HCT116 (cell line): ENCODE measurements around the gene STX16. TPM values are rescaled to one million over a fixed set of nuclear protein-coding genes. Genes with fewer than 3 reads are reported as not detected.

Experiments
- ATAC-seq: fragments of 200-7000 bp; cut with Tn5 transposase; 2 replicates; pipeline ENCODE4 v1.9.1; 2020; ENCODE audit warnings: mild to moderate bottlenecking, moderate library complexity
- BruUV-seq: library from RNA; stranded (reverse); fragments of 400-500 nt; replicated peaks from 2 replicates; lab custom pipeline; 2021; lab: Mats Ljungman, UMichigan
- CTCF ChIA-PET: fragments of 300-600 bp; sonication (Branson Sonifier 250); formaldehyde crosslinking; loops from one replicate; lab custom pipeline; 2021; ENCODE audit warnings: antibody characterized with exemption; lab: Charles Lee
- POLR2A ChIA-PET: fragments of 300-600, 350-600 bp; sonication (Branson Sonifier 250); formaldehyde crosslinking; loops from one replicate; lab custom pipeline; 2021; ENCODE audit warnings: antibody characterized with exemption; lab: Charles Lee
- RAD21 ChIA-PET, 2 experiments: fragments of 300-600 bp; sonication (Branson Sonifier 250); formaldehyde crosslinking; loops; one replicate each; lab custom pipeline; 2023; ENCODE audit warnings: low total read pairs in 2 of 2; ENCODE audit not compliant: uncharacterized antibody in 2 of 2, unreplicated experiment in 2 of 2, low non-redundant PET in 1 of 2; lab: Charles Lee
- DNase-seq: peaks from one replicate; pipeline ENCODE4 v3.0.0-alpha.2; 2010; ENCODE audit warnings: low read depth, low spot score
- H2AFZ ChIP-seq: fragments of 200-600 bp; shearing (Covaris generic), sonication (generic); 2 replicates; pipeline ENCODE4 v1.6.1; 2017; ENCODE audit warnings: low read depth, mixed run types, mixed read lengths, antibody characterized with exemption, low read length; ENCODE audit not compliant: poor library complexity, severe bottlenecking
- H3K27ac ChIP-seq: 2 replicates; pipeline ENCODE4 v1.5.1; 2012; ENCODE audit warnings: low read depth, low read length
- H3K27me3 ChIP-seq: fragments of 200-600 bp; sonication (generic); 2 replicates; pipeline ENCODE4 v1.6.1; 2016; ENCODE audit warnings: mixed run types, low read length, mixed read lengths; ENCODE audit not compliant: insufficient read depth
- H3K36me3 ChIP-seq, 2 experiments: fragments of 200-500 bp in 1 of 2; fragments of 200-600 bp in 1 of 2; sonication (Bioruptor generic) in 1 of 2; sonication (generic) in 1 of 2; 2 replicates each; pipeline versions ENCODE4 v1.5.1 to v1.6.1; 2014 to 2016; ENCODE audit warnings: low read length in 2 of 2, inconsistent platforms in 1 of 2, mixed read lengths in 1 of 2, mixed run types in 1 of 2; ENCODE audit not compliant: insufficient read depth in 2 of 2, control insufficient read depth in 1 of 2
- H3K4me1 ChIP-seq, 2 experiments: fragments of 200-600 bp in 1 of 2; sonication (generic) in 1 of 2; 2 replicates each; pipeline versions ENCODE4 v1.5.1 to v1.6.1; 2012 to 2017; ENCODE audit warnings: low read length in 2 of 2, inconsistent platforms in 1 of 2, mild to moderate bottlenecking in 1 of 2, mixed read lengths in 1 of 2, mixed run types in 1 of 2, moderate library complexity in 1 of 2; ENCODE audit not compliant: insufficient read depth in 2 of 2, control insufficient read depth in 1 of 2
- H3K4me2 ChIP-seq: fragments of 200-600 bp; sonication (generic); 2 replicates; pipeline ENCODE4 v1.6.1; 2017; ENCODE audit warnings: mixed run types, low read length, mixed read lengths
- H3K4me3 ChIP-seq, 2 experiments: fragments of 200-600 bp in 1 of 2; sonication (generic) in 1 of 2; replicated peaks in 1 of 2; 2 replicates each; pipeline ENCODE4 v1.5.1; 2011 to 2016; ENCODE audit warnings: low read length in 2 of 2, control low read depth in 1 of 2, low read depth in 1 of 2, mild to moderate bottlenecking in 1 of 2, mixed read lengths in 1 of 2, mixed run types in 1 of 2
- H3K79me2 ChIP-seq: fragments of 200-600 bp; sonication (generic); 2 replicates; pipeline ENCODE4 v1.6.1; 2017; ENCODE audit warnings: mild to moderate bottlenecking, mixed run types, low read length, moderate library complexity, mixed read lengths; ENCODE audit not compliant: insufficient read depth
- H3K9ac ChIP-seq: fragments of 200-600 bp; sonication (generic); 2 replicates; pipeline ENCODE4 v1.6.1; 2016; ENCODE audit warnings: low read length, mixed read lengths
- H3K9me2 ChIP-seq: fragments of 200-600 bp; sonication (generic), shearing (Covaris generic); 2 replicates; pipeline ENCODE4 v1.6.1; 2017; ENCODE audit warnings: mixed run types, mild to moderate bottlenecking, moderate library complexity; ENCODE audit not compliant: insufficient read depth
- H3K9me3 ChIP-seq, 2 experiments: fragments of 200-500 bp in 1 of 2; fragments of 200-600 bp in 1 of 2; sonication (Bioruptor generic) in 1 of 2; sonication (generic) in 1 of 2; 2 replicates each; pipeline ENCODE4 v1.6.1; 2014 to 2017; ENCODE audit warnings: low read length in 2 of 2, mixed read lengths in 2 of 2, inconsistent platforms in 1 of 2, low read depth in 1 of 2, mild to moderate bottlenecking in 1 of 2, mixed run types in 1 of 2, moderate library complexity in 1 of 2; ENCODE audit not compliant: control insufficient read depth in 1 of 2, insufficient read depth in 1 of 2
- H4K20me1 ChIP-seq: fragments of 200-600 bp; sonication (generic), shearing (Covaris generic); 2 replicates; pipeline ENCODE4 v1.6.1; 2017; ENCODE audit warnings: mixed run types, mild to moderate bottlenecking, moderate library complexity; ENCODE audit not compliant: insufficient read depth
- CBX3 ChIP-seq: IDR thresholded peaks from 2 replicates; pipeline ENCODE4 v1.6.1; 2012; ENCODE audit warnings: low read depth
- EGR1 ChIP-seq: IDR thresholded peaks from 2 replicates; pipeline ENCODE4 v1.6.1; 2012; ENCODE audit warnings: low read depth
- JUND ChIP-seq: IDR thresholded peaks from 2 replicates; pipeline ENCODE4 v1.6.1; 2012
- POLR2AphosphoS5 ChIP-seq: IDR thresholded peaks from 2 replicates; pipeline ENCODE4 v1.6.1; 2011; ENCODE audit warnings: mild to moderate bottlenecking, low read depth, low read length, moderate library complexity
- SIN3A ChIP-seq: IDR thresholded peaks from 2 replicates; pipeline ENCODE4 v1.6.1; 2012; ENCODE audit warnings: low read depth
- SP1 ChIP-seq: IDR thresholded peaks from 2 replicates; pipeline ENCODE4 v1.6.1; 2012; ENCODE audit warnings: low read depth
- SRF ChIP-seq: IDR thresholded peaks from 2 replicates; pipeline ENCODE4 v1.6.1; 2012; ENCODE audit warnings: low read depth
- TCF7L2 ChIP-seq: IDR thresholded peaks from 2 replicates; pipeline ENCODE4 v1.7.0; 2011; ENCODE audit warnings: borderline replicate concordance, inconsistent platforms; ENCODE audit not compliant: insufficient read depth, insufficient read length; ENCODE audit errors: extremely low read depth
- YY1 ChIP-seq: IDR thresholded peaks from 2 replicates; pipeline ENCODE4 v1.6.1; 2011; ENCODE audit warnings: low read length, low read depth, moderate library complexity, mild to moderate bottlenecking; ENCODE audit not compliant: insufficient replicate concordance; ENCODE audit errors: extremely low read depth
- ZFX ChIP-seq: fragments of 450-650 bp; IDR thresholded peaks from 2 replicates; pipeline ENCODE4 v1.6.1; 2017
- ZNF274 ChIP-seq: fragments of 200-500 bp; sonication (Bioruptor generic); IDR thresholded peaks from 2 replicates; pipeline ENCODE4 v1.6.1; 2014; ENCODE audit warnings: mild to moderate bottlenecking, low read depth, low read length, inconsistent platforms
- intact Hi-C: fragments of 100-400 bp; cut with micrococcal nuclease; formaldehyde crosslinking; loops from 2 replicates; pipeline ENCODE4 v1.10.0; 2022
- total RNA-seq: library from RNA; stranded (reverse); gene quantifications from one replicate; pipeline ENCODE4 v1.2.1, GENCODE V29; 2021; ENCODE audit not compliant: unreplicated experiment
- TF ChIP-seq, protein P1 (sequence below): IDR thresholded peaks from 2 replicates; pipeline ENCODE4 v1.6.1; 2012
- TF ChIP-seq, protein P2 (sequence below): IDR thresholded peaks from 2 replicates; pipeline ENCODE4 v1.6.1; 2011; ENCODE audit warnings: mild to moderate bottlenecking, low read length, moderate library complexity; ENCODE audit not compliant: insufficient replicate concordance; ENCODE audit errors: extremely low read depth
- TF ChIP-seq, protein P3 (sequence below): IDR thresholded peaks from 2 replicates; pipeline ENCODE4 v1.6.1; 2012

STX16 gene
- total RNA-seq, 1 experiment from 2014 or later = 55.1 TPM

DNA sequence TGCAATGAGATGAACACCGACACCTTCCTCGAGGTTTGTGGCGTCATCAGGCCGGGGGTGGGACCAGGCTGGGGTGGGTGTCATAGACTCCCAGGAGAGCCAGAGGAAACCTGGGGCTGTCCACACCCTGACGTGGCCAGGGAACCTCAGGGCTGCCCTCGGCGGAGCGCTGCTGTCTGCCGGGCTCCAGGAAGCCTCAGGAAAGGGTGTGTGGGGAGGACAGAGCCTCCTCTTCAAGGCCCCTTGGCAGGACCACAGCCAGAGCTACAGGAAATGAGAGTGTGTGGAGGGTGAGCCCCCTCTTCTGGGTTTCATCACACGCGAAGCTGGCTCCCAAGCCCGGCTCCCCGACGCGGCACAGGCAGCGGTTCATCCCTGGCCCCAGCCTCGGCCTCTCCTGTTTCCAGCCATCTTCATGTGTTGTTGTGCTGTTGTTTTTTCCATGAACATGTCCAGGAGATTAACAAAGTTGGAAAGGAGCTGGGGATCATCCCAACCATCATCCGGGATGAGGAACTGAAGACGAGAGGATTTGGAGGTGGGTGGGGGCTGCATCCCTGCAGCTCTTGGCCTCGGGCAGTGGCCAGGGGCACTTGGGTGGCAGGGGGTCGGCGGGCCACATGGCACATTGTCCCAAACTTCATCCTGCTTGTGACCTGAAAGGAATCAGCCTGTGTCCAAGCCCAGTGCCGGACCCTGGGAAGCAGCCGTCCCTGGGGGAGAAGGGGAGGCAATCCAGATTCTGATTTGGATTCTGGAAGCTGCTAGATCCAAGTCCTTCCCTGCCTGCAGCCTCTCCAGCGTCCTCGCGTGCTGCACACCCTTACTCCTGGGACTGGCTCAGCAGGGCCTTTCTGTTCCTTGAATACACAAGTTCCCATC is 47.9 kb downstream of the STX16 start:
- ATAC-seq (no peak), DNase-seq (no peak)
- no peaks in the 10 kb centered on the region for H3K9me3 ChIP-seq
- H3K4me1 ChIP-seq = no peaks in the 10 kb centered on the region
- H3K27me3 ChIP-seq = no peaks in the 10 kb centered on the region
- POLR2A ChIA-PET = no interaction called here
- no peak overlapping the region for H3K4me2 ChIP-seq
- H3K36me3 ChIP-seq = peaks cover 0 to 2% of the 10 kb centered on the region in 2 experiments; a peak in 1 of 4 replicates
- no peak overlapping the region for H3K4me3 ChIP-seq
- no peaks in the 10 kb centered on the region for H3K9me2 ChIP-seq
- H4K20me1 ChIP-seq = no peaks in the 10 kb centered on the region
- CTCF ChIA-PET = no interaction called here
- H2AFZ ChIP-seq = no peak overlapping the region
- H3K9ac ChIP-seq = no peak overlapping the region
- no peak for TF ChIP-seq CBX3
- no peaks in the 10 kb centered on the region for H3K79me2 ChIP-seq
- RAD21 ChIA-PET = no interaction called here
- H3K27ac ChIP-seq = no peak overlapping the region
- intact Hi-C loops = no loop called here
- BruUV-seq = no TSS peak

DNA sequence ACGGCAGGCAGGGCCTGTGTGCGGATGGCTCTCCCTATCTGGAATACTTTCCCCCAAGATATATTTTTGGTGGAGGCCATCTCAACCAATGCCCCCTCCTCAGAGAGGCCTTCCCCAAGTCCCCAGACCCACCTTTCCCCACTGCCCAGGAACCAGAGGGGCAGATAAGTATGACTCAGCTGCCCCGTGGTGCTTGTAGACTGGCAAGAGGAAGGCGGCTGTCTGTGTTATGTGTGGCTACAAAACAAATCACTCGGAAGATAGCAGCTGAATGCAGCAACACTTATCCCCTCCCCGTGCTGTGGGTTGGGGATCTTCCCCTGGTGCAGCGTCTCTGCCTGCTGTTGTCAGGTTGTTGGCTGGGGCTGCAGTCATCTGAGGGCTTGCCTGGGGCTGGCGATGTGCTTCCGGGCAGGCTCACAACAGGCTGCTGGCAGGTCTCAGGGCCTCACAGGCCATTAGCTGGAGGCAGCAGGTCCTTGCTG is 48.6 kb downstream of the STX16 start:
- DNase-seq (no peak), ATAC-seq (no peak)
- Histone ChIP-seq H3K27ac (no peak overlapping the region), H3K9me2 (no peaks in the 10 kb centered on the region), H3K9ac (no peak overlapping the region), H3K9me3 (no peaks in the 10 kb centered on the region), H2AFZ (no peak overlapping the region), H3K79me2 (no peaks in the 10 kb centered on the region), H3K4me2 (no peak overlapping the region), H4K20me1 (no peaks in the 10 kb centered on the region), H3K4me1 (no peaks in the 10 kb centered on the region), H3K36me3 (peaks cover 0 to 2% of the 10 kb centered on the region in 2 experiments; a peak in 1 of 4 replicates), H3K27me3 (no peaks in the 10 kb centered on the region), H3K4me3 (no peak overlapping the region)
- RAD21 ChIA-PET = no interaction called here
- intact Hi-C loops = no loop called here
- no TSS peak for BruUV-seq
- POLR2A ChIA-PET = no interaction called here
- CTCF ChIA-PET = no interaction called here
- TF ChIP-seq YY1 (no peak), ZNF274 (no peak), SP1 (no peak), TCF7L2 (no peak), ZFX (no peak), CBX3 (no peak), EGR1 (no peak), JUND (no peak), POLR2AphosphoS5 (no peak), SRF (no peak), SIN3A (no peak)
- TF ChIP-seq, protein P1, sequence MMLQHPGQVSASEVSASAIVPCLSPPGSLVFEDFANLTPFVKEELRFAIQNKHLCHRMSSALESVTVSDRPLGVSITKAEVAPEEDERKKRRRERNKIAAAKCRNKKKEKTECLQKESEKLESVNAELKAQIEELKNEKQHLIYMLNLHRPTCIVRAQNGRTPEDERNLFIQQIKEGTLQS = no peak
- TF ChIP-seq, protein P2, sequence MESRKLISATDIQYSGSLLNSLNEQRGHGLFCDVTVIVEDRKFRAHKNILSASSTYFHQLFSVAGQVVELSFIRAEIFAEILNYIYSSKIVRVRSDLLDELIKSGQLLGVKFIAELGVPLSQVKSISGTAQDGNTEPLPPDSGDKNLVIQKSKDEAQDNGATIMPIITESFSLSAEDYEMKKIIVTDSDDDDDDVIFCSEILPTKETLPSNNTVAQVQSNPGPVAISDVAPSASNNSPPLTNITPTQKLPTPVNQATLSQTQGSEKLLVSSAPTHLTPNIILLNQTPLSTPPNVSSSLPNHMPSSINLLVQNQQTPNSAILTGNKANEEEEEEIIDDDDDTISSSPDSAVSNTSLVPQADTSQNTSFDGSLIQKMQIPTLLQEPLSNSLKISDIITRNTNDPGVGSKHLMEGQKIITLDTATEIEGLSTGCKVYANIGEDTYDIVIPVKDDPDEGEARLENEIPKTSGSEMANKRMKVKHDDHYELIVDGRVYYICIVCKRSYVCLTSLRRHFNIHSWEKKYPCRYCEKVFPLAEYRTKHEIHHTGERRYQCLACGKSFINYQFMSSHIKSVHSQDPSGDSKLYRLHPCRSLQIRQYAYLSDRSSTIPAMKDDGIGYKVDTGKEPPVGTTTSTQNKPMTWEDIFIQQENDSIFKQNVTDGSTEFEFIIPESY = no peak
- TF ChIP-seq, protein P3, sequence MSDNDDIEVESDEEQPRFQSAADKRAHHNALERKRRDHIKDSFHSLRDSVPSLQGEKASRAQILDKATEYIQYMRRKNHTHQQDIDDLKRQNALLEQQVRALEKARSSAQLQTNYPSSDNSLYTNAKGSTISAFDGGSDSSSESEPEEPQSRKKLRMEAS = no peak
